Measurements from ENCODE around the gene NLGN1.

DNA sequence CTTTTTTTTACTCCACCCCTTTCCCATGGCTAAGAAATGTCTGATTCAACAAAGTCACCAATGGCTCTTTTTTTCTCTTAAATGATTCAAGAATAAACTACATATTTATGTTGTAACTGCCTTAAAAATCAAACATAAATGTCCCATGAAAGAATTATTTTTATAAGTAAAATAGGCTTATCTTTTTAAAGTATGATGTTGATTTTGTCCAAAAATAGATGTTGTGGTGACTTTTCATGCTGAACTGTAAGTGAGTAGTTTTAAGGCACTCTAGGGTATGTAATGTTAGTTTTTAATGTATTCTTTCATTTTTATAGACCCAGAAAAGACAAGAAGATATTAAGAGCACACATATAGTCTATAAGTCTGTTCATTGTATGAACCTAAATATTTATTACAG is 594.9 kb downstream of the NLGN1 start:
- TF ChIP-seq, protein P1, sequence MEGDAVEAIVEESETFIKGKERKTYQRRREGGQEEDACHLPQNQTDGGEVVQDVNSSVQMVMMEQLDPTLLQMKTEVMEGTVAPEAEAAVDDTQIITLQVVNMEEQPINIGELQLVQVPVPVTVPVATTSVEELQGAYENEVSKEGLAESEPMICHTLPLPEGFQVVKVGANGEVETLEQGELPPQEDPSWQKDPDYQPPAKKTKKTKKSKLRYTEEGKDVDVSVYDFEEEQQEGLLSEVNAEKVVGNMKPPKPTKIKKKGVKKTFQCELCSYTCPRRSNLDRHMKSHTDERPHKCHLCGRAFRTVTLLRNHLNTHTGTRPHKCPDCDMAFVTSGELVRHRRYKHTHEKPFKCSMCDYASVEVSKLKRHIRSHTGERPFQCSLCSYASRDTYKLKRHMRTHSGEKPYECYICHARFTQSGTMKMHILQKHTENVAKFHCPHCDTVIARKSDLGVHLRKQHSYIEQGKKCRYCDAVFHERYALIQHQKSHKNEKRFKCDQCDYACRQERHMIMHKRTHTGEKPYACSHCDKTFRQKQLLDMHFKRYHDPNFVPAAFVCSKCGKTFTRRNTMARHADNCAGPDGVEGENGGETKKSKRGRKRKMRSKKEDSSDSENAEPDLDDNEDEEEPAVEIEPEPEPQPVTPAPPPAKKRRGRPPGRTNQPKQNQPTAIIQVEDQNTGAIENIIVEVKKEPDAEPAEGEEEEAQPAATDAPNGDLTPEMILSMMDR (IDR thresholded peaks at IDR 0.05): no peak
- no peak for TF ChIP-seq KDM1A (IDR thresholded peaks at IDR 0.05; ENCODE audit: low read depth)
